Osteoblast (primary cell): Measurements from ENCODE around the gene UBA52. TPM values are rescaled to one million over a fixed set of nuclear protein-coding genes. Genes with fewer than 3 reads are reported as not detected.

Source experiments
- DNase-seq: peaks from one replicate; pipeline ENCODE4 v3.0.0; 2011; ENCODE audit warnings: low spot score, mixed read lengths; ENCODE audit not compliant: insufficient read length; ENCODE audit errors: missing footprints
- H2AFZ ChIP-seq: 2 replicates; pipeline ENCODE4 v1.6.0; 2011; ENCODE audit warnings: mild to moderate bottlenecking, low read length
- H3K27ac ChIP-seq: 2 replicates; pipeline ENCODE4 v1.5.1; 2011; ENCODE audit warnings: mild to moderate bottlenecking, low read depth, low read length, moderate library complexity
- H3K27me3 ChIP-seq: 2 replicates; pipeline ENCODE4 v1.6.0; 2012; ENCODE audit warnings: mild to moderate bottlenecking, control low read depth, inconsistent platforms, low read length, moderate library complexity; ENCODE audit not compliant: insufficient read depth
- H3K36me3 ChIP-seq: 2 replicates; pipeline ENCODE4 v1.5.1; 2011; ENCODE audit warnings: mild to moderate bottlenecking, low read length, control low read depth, moderate library complexity; ENCODE audit not compliant: insufficient read depth
- H3K4me1 ChIP-seq: 2 replicates; pipeline ENCODE4 v1.5.1; 2011; ENCODE audit warnings: mild to moderate bottlenecking, low read length, control low read depth, moderate library complexity; ENCODE audit not compliant: insufficient read depth
- H3K4me2 ChIP-seq: 2 replicates; pipeline ENCODE4 v1.6.0; 2011; ENCODE audit warnings: mild to moderate bottlenecking, low read length; ENCODE audit not compliant: insufficient read depth
- H3K4me3 ChIP-seq: fragments of 200-600 bp; sonication (generic); 3 replicates; pipeline ENCODE4 v1.5.1; 2012; ENCODE audit warnings: mild to moderate bottlenecking, low read length, inconsistent platforms; ENCODE audit not compliant: insufficient read depth
- H3K79me2 ChIP-seq: 2 replicates; pipeline ENCODE4 v1.6.0; 2012; ENCODE audit warnings: mild to moderate bottlenecking, low read length, control low read depth, inconsistent platforms; ENCODE audit not compliant: insufficient read depth
- H3K9me3 ChIP-seq: 2 replicates; pipeline ENCODE4 v1.5.1; 2011; ENCODE audit warnings: low read depth, low read length, control low read depth
- H4K20me1 ChIP-seq: 2 replicates; pipeline ENCODE4 v1.6.0; 2012; ENCODE audit warnings: mild to moderate bottlenecking, low read length, control low read depth; ENCODE audit not compliant: insufficient read depth
- CTCF ChIP-seq: IDR thresholded peaks from 2 replicates; pipeline ENCODE4 v1.5.1; 2011; ENCODE audit warnings: mild to moderate bottlenecking, low read depth, low read length, moderate library complexity; ENCODE audit errors: extremely low read depth
- total RNA-seq: library from RNA; depleted of rRNA; stranded (reverse); fragments of >200 nt; gene quantifications from 2 replicates; pipeline ENCODE4 v1.2.3, GENCODE V29; 2012

Gene UBA52
- total RNA-seq, 1 donor = 554 TPM

- no peak overlapping the region for H3K27ac ChIP-seq
- no peak for TF ChIP-seq CTCF
- no peaks in the 10 kb centered on the region for H3K79me2 ChIP-seq
- no peak overlapping the region for H2AFZ ChIP-seq
- no peak overlapping the region for H3K4me3 ChIP-seq
- H3K9me3 ChIP-seq = no peaks in the 10 kb centered on the region
- peaks cover 33% of the 10 kb centered on the region for H3K27me3 ChIP-seq
- no peaks in the 10 kb centered on the region for H4K20me1 ChIP-seq
- peak; percentile 80 for DNase-seq
- no peak overlapping the region for H3K4me2 ChIP-seq
- H3K36me3 ChIP-seq = no peaks in the 10 kb centered on the region
- H3K4me1 ChIP-seq = peaks cover 6% of the 10 kb centered on the region
Observed at GRCh38 chr19:18616023-18616422, 44.4 kb downstream of the UBA52 start.

- TF ChIP-seq CTCF = no peak
- no peak overlapping the region for H2AFZ ChIP-seq
- no peaks in the 10 kb centered on the region for H3K36me3 ChIP-seq
- H3K4me2 ChIP-seq = no peak overlapping the region
- H3K9me3 ChIP-seq = no peaks in the 10 kb centered on the region
- no peaks in the 10 kb centered on the region for H3K79me2 ChIP-seq
- H3K27me3 ChIP-seq = peaks cover 19% of the 10 kb centered on the region
- H3K27ac ChIP-seq = no peak overlapping the region
- H3K4me1 ChIP-seq = peaks cover under 1% of the 10 kb centered on the region
- H4K20me1 ChIP-seq = no peaks in the 10 kb centered on the region
- DNase-seq = peak; percentile 43
- no peak overlapping the region for H3K4me3 ChIP-seq
Observed at GRCh38 chr19:18617562-18617961, 45.9 kb downstream of the UBA52 start.

- Histone ChIP-seq H3K4me1 (no peaks in the 10 kb centered on the region), H4K20me1 (no peaks in the 10 kb centered on the region), H2AFZ (no peak overlapping the region), H3K27ac (no peak overlapping the region), H3K36me3 (no peaks in the 10 kb centered on the region), H3K27me3 (peaks cover 12% of the 10 kb centered on the region), H3K9me3 (no peaks in the 10 kb centered on the region), H3K79me2 (no peaks in the 10 kb centered on the region), H3K4me2 (no peak overlapping the region), H3K4me3 (no peak overlapping the region)
- TF ChIP-seq CTCF = no peak
- peak; percentile 32 for DNase-seq
Observed at GRCh38 chr19:18618236-18618635, 46.6 kb downstream of the UBA52 start.

GRCh38 chr19:18620311-18620710 lies 48.7 kb downstream of the UBA52 start:
- no peak for TF ChIP-seq CTCF
- peak; percentile 10 for DNase-seq

More at GRCh38 chr19:18620311-18620710, 48.7 kb downstream of the UBA52 start:
- Histone ChIP-seq H3K4me1 (no peaks in the 10 kb centered on the region), H4K20me1 (no peaks in the 10 kb centered on the region), H3K4me3 (no peak overlapping the region), H3K9me3 (no peaks in the 10 kb centered on the region), H3K79me2 (no peaks in the 10 kb centered on the region), H3K36me3 (no peaks in the 10 kb centered on the region), H3K27me3 (no peaks in the 10 kb centered on the region), H2AFZ (no peak overlapping the region), H3K27ac (no peak overlapping the region), H3K4me2 (no peak overlapping the region)
